KMS-11 (cell line): Measurements from ENCODE around the gene MMP14.

ENCODE experiments used
- H2AFZ ChIP-seq: fragments of 200-600 bp; sonication (generic); 2 replicates; pipeline ENCODE4 v1.6.1; 2016; ENCODE audit warnings: antibody characterized with exemption, mixed run types, low read depth
- H3K27ac ChIP-seq: fragments of 200-600 bp; sonication (generic); 2 replicates; pipeline ENCODE4 v1.6.1; 2016; ENCODE audit warnings: mild to moderate bottlenecking, mixed run types
- H3K27me3 ChIP-seq: fragments of 200-600 bp; sonication (generic); 2 replicates; pipeline ENCODE4 v1.6.1; 2017; ENCODE audit warnings: mild to moderate bottlenecking, low read depth, mixed run types, moderate library complexity; ENCODE audit not compliant: insufficient read depth
- H3K36me3 ChIP-seq: fragments of 200-600 bp; sonication (generic); 2 replicates; pipeline ENCODE4 v1.6.1; 2017; ENCODE audit warnings: mild to moderate bottlenecking, mixed run types; ENCODE audit not compliant: insufficient read depth
- H3K4me1 ChIP-seq: fragments of 200-600 bp; sonication (generic); 2 replicates; pipeline ENCODE4 v1.6.1; 2016; ENCODE audit warnings: mild to moderate bottlenecking, low read depth, mixed run types; ENCODE audit not compliant: poor library complexity, severe bottlenecking
- H3K4me2 ChIP-seq: fragments of 200-600 bp; sonication (generic); 2 replicates; pipeline ENCODE4 v1.7.0; 2016; ENCODE audit warnings: mild to moderate bottlenecking, mixed run types
- H3K4me3 ChIP-seq: fragments of 200-600 bp; sonication (generic); IDR thresholded peaks from 2 replicates; pipeline ENCODE4 v1.6.1; 2017; ENCODE audit warnings: low read depth, low read length, mixed read lengths; ENCODE audit not compliant: insufficient read depth
- H3K79me2 ChIP-seq: fragments of 200-600 bp; sonication (generic); 2 replicates; pipeline ENCODE4 v1.6.1; 2016; ENCODE audit warnings: low read depth, mixed run types; ENCODE audit not compliant: insufficient read depth
- H3K9ac ChIP-seq: fragments of 200-600 bp; sonication (generic); 2 replicates; pipeline ENCODE4 v1.6.1; 2016; ENCODE audit warnings: mild to moderate bottlenecking, mixed run types
- H4K20me1 ChIP-seq: fragments of 200-600 bp; sonication (generic); 2 replicates; pipeline ENCODE4 v1.6.1; 2016; ENCODE audit warnings: mild to moderate bottlenecking, mixed run types; ENCODE audit not compliant: insufficient read depth
- CTCF ChIP-seq: fragments of 200-600 bp; sonication (generic); conservative IDR thresholded peaks from 2 replicates; pipeline ENCODE4 v1.6.1; 2017; ENCODE audit warnings: low read depth, mild to moderate bottlenecking, antibody characterized with exemption, low read length, moderate library complexity, mixed read lengths

MMP14 gene

GRCh38 chr14:22812744-22813143 lies 23.6 kb upstream of the MMP14 start:
- Histone ChIP-seq H3K4me1 (peaks cover 90% of the 10 kb centered on the region), H3K4me3 (no peak overlapping the region), H3K36me3 (no peaks in the 10 kb centered on the region), H3K27ac (peak overlapping the region; percentile 95), H3K4me2 (0 out of 2 replicates have a peak overlapping the region, but pooled peaks have one; percentile 80), H3K9ac (no peak overlapping the region), H3K27me3 (no peaks in the 10 kb centered on the region), H4K20me1 (no peaks in the 10 kb centered on the region), H2AFZ (no peak overlapping the region), H3K79me2 (no peaks in the 10 kb centered on the region)
- TF ChIP-seq CTCF = no peak

GRCh38 chr14:22813145-22813544 lies 23.2 kb upstream of the MMP14 start:
- Histone ChIP-seq H2AFZ (no peak overlapping the region), H3K36me3 (no peaks in the 10 kb centered on the region), H3K27ac (peak overlapping the region; percentile 95; the same call in 1 of the 2 replicates), H3K4me1 (peaks cover 92% of the 10 kb centered on the region), H3K4me3 (no peak overlapping the region), H3K4me2 (0 out of 2 replicates have a peak overlapping the region, but pooled peaks have one; percentile 80), H3K27me3 (no peaks in the 10 kb centered on the region), H3K9ac (no peak overlapping the region), H4K20me1 (no peaks in the 10 kb centered on the region), H3K79me2 (no peaks in the 10 kb centered on the region)
- no peak for TF ChIP-seq CTCF

- Histone ChIP-seq H2AFZ (no peak overlapping the region), H4K20me1 (no peaks in the 10 kb centered on the region), H3K4me2 (peak overlapping the region; percentile 69; the same call in 1 of the 2 replicates), H3K9ac (0 out of 2 replicates have a peak overlapping the region, but pooled peaks have one; percentile 20), H3K4me3 (no peak overlapping the region), H3K4me1 (peaks cover 95% of the 10 kb centered on the region), H3K27ac (peak overlapping the region; percentile 90), H3K27me3 (no peaks in the 10 kb centered on the region), H3K79me2 (no peaks in the 10 kb centered on the region), H3K36me3 (no peaks in the 10 kb centered on the region)
- no peak for TF ChIP-seq CTCF
Measured at GRCh38 chr14:22814373-22814772, 22.0 kb upstream of the MMP14 start.

GRCh38 chr14:22814941-22815713 lies 21.3 kb upstream of the MMP14 start, which contains the start of gene SLC7A7:
Gene SLC7A7, minus strand, starts transcription at chr14:22815435. Its CDS starts 2,037 bp downstream, at chr14:22813398.
- H3K9ac ChIP-seq = peak within 1 kb of the TSS; percentile 20; the same call in 1 of the 2 replicates
- H3K79me2 ChIP-seq = no peaks in the 10 kb centered on the region
- peak within 1 kb of the TSS; percentile 90 for H3K27ac ChIP-seq
- H2AFZ ChIP-seq = peak within 1 kb of the TSS; percentile 8; the same call in 1 of the 2 replicates
- H3K4me2 ChIP-seq = peak within 1 kb of the TSS; percentile 69
- H3K27me3 ChIP-seq = no peaks in the 10 kb centered on the region
- no peaks in the 10 kb centered on the region for H4K20me1 ChIP-seq
- no peak within 1 kb of the TSS for H3K4me3 ChIP-seq
- no peaks in the 10 kb centered on the region for H3K36me3 ChIP-seq
- no peak for TF ChIP-seq CTCF
- peaks cover 95% of the 10 kb centered on the region for H3K4me1 ChIP-seq
